NCI-H146 treated with DMSO at 0.1 percent for 48 hours (cell line): Measurements from ENCODE around the gene CREBZF.
"Not testable (repeated sequence)": the region's sequence is repeated elsewhere in the genome, so short reads cannot be mapped to it uniquely, and the experiment has no call there.

Experiments used
- DNase-seq: peaks from one replicate; lab custom pipeline; 2025; ENCODE audit not compliant: unreplicated experiment; lab: John Stamatoyannopoulos, UW

The CREBZF gene

DNA sequence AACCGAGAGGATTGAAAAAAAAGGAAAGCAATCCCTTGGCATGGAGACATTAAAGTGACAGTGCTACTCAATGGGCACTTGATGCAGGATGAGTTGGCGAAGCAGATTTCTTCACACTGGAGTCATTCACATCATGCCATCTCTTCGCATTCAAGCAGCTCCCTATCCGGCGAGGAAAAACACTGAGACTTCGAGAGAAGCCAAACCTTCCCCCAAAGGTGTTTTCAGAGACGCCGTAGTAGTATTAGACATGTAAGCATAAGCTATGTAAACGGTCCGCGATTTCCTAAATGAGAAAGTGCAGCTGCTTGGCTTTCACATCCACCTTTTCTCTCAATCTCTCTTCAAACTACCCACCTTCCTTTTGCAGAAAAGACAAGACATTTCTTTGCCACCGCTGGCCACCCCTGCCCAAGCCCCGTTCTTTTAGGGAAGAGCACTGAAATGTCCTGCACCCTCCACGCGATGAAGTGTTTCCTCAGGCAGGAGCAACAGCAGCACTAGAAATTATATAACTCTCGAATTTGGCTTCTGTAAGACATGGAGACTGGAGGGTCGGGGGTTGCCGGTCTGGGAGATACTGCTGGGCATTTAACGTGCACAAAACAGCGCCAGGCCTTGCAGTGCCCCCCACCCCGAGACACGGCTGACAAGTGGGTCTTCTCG is 37.5 kb downstream of the CREBZF start, which contains the start of gene DLG2:
TSS of gene DLG2 (minus strand) at position 13 of the 666 bp plus-strand sequence.
- DNase-seq: no peak

DNA sequence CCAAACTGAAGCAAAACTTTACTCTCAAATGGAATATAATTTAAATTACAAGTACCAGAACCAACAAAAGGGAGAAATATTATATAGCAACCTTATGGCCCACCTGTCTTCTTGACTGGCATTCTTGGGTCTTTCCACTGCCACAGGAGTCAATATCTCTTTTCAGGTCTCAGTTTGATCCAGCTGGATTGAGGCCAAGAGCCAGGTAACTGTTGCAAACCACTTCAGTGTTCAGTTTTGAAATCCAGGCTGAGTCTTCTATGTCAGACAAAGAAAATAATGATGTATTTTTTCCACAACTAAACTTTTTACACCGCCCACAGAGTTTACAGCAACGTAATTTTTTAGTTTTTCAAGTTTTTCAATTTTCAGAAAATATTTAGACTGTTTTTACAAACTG is 38.4 kb downstream of the CREBZF start:
- no peak for DNase-seq

DNA sequence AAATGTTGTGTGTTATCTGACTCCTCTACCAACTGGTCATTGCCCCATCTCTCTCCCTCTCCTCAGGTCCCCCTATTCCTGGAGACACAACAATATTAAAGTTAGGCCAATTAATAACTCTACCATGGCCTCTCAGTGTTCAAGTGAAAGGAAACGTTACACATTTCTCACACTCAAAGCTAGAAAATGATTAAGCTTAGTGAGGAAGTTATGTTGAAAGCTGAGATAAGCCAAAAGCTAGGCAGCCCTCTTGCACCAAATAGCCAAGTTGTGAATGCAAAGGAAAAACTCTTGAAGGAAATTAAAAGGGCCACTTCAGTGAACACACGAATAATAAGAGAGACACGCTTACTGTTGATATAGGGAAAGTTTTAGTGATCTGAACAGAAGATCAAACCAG is 44.7 kb downstream of the CREBZF start:
- no peak for DNase-seq

DNA sequence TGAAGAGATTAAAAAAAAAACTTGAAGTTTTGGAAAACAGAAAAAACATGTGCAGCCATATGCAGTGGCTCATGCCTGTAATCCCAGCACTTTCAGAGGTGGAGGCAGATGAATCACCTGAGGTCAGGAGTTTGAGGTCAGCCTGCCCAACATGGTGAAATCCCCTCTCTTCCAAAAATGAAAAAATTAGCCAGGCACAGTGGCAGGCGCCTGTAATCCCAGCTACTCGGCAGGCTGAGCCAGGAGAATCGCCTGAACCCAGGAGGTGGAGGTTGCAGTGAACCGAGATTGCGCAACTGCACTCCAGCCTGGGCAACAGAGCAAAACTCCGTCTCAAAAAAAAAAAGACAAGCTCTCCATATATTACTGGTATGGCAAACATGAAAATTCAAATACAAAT is 45.4 kb downstream of the CREBZF start:
- no peak for DNase-seq

DNA sequence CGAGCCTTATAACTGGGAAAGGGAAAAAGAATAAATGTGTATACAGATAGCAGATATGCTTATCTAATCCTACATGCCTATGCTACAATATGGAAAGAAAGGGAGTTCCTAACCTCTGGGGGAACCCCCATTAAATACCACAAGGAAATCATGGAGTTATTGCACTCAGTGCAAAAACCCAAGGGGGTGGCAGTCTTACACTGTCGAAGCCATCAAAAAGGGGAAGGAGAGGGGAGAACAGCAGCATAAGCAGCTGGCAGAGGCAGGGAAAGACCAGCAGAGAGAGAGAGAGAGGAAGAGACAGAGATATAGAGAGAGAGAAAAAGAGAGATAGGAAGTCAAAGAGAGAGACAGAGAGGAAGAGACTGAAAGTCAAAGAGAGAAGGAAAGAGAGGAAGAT is 53.3 kb downstream of the CREBZF start:
- DNase-seq: not testable (repeated sequence)
